Gastroesophageal sphincter (tissue), 4 donors: ENCODE measurements around the gene CA11. TPM values are rescaled to one million over a fixed set of nuclear protein-coding genes. Genes with fewer than 3 reads are reported as not detected.

Experiments
- total RNA-seq, 4 donors: library from RNA; depleted of rRNA; stranded (reverse); fragments of >200 nt; gene quantifications; one replicate each; pipeline ENCODE4 v1.1.0, GENCODE V29; 2016

The CA11 gene
- total RNA-seq, 4 donors from 2014 or later: 10.0 to 28.5 (median 12.5) TPM

Other genes with a start within 250 kb of the CA11 start
- gene GRWD1, start 200.2 kb downstream of the CA11 start, total RNA-seq: 10 to 100 TPM; 28.9 to 33.1 (median 32.7) TPM
- under 1 TPM in 3 of 4 donors, not detected in 1; 0.16 to 0.42 (median 0.27) TPM for gene KCNJ14, start 190.6 kb downstream of the CA11 start, total RNA-seq
- 10 to 100 TPM; 28.6 to 56.7 (median 47.0) TPM for gene CYTH2, start 176.8 kb downstream of the CA11 start, total RNA-seq
- 1 to 10 TPM in 1 of 4 donors, under 1 TPM in 3; 0.13 to 1.2 (median 0.30) TPM for gene LMTK3, start 134.4 kb downstream of the CA11 start, total RNA-seq
- gene SULT2B1, start 94.0 kb downstream of the CA11 start, total RNA-seq: 1 to 10 TPM in 2 of 4 donors, under 1 TPM in 1, not detected in 1; 0.93 to 3.9 (median 1.0) TPM
- not detected for gene SPACA4, start 39.4 kb downstream of the CA11 start, total RNA-seq
- gene FAM83E, start 31.1 kb downstream of the CA11 start, total RNA-seq: 1 to 10 TPM in 1 of 4 donors, not detected in 3; 1.5 TPM
- gene RPL18, start 27.0 kb downstream of the CA11 start, total RNA-seq: 1,000 to 10,000 TPM; 1,261 to 2,300 (median 1,588) TPM
- gene SPHK2, start 26.7 kb downstream of the CA11 start, total RNA-seq: 10 to 100 TPM in 3 of 4 donors, 1 to 10 TPM in 1; 7.2 to 17.9 (median 13.7) TPM
- gene DBP, start 8.8 kb downstream of the CA11 start, total RNA-seq: 10 to 100 TPM in 2 of 4 donors, 1 to 10 TPM in 2; 2.9 to 16.8 (median 8.9) TPM
- 1 to 10 TPM in 2 of 4 donors, under 1 TPM in 1, not detected in 1; 0.78 to 2.3 (median 1.1) TPM for gene NTN5, start 26.8 kb upstream of the CA11 start, total RNA-seq
- gene FUT2, start 49.8 kb upstream of the CA11 start, total RNA-seq: 1 to 10 TPM in 1 of 4 donors, not detected in 3; 3.4 TPM
- 1 to 10 TPM in 2 of 4 donors, under 1 TPM in 2; 0.25 to 3.7 (median 1.3) TPM for gene MAMSTR, start 73.5 kb upstream of the CA11 start, total RNA-seq
- gene RASIP1, start 94.4 kb upstream of the CA11 start, total RNA-seq: 10 to 100 TPM in 3 of 4 donors, 1 to 10 TPM in 1; 9.8 to 16.4 (median 10.3) TPM
- under 1 TPM in 1 of 4 donors, not detected in 3; 0.27 TPM for gene IZUMO1, start 100.7 kb upstream of the CA11 start, total RNA-seq
- gene FUT1, start 106.5 kb upstream of the CA11 start, total RNA-seq: 1 to 10 TPM in 3 of 4 donors, under 1 TPM in 1; 0.54 to 3.5 (median 2.6) TPM
- gene FGF21, start 109.3 kb upstream of the CA11 start, total RNA-seq: not detected
- 10 to 100 TPM; 46.6 to 77.8 (median 57.8) TPM for gene BCAT2, start 164.8 kb upstream of the CA11 start, total RNA-seq
- gene HSD17B14, start 190.3 kb upstream of the CA11 start, total RNA-seq: 10 to 100 TPM in 2 of 4 donors, 1 to 10 TPM in 2; 5.3 to 12.5 (median 8.2) TPM
- 10 to 100 TPM; 11.4 to 29.2 (median 18.1) TPM for gene PLEKHA4, start 222.4 kb upstream of the CA11 start, total RNA-seq
- gene PPP1R15A, start 226.2 kb upstream of the CA11 start, total RNA-seq: 10 to 100 TPM; 53.9 to 70.0 (median 60.9) TPM